HCT116 (cell line): Measurements from ENCODE around the gene NACC1. TPM values are rescaled to one million over a fixed set of nuclear protein-coding genes. Genes with fewer than 3 reads are reported as not detected.

Source experiments
- ATAC-seq: fragments of 200-7000 bp; cut with Tn5 transposase; 2 replicates; pipeline ENCODE4 v1.9.1; 2020; ENCODE audit warnings: mild to moderate bottlenecking, moderate library complexity
- BruUV-seq: library from RNA; stranded (reverse); fragments of 400-500 nt; replicated peaks from 2 replicates; lab custom pipeline; 2021; lab: Mats Ljungman, UMichigan
- CTCF ChIA-PET: fragments of 300-600 bp; sonication (Branson Sonifier 250); formaldehyde crosslinking; loops from one replicate; lab custom pipeline; 2021; ENCODE audit warnings: antibody characterized with exemption; lab: Charles Lee
- POLR2A ChIA-PET: fragments of 300-600, 350-600 bp; sonication (Branson Sonifier 250); formaldehyde crosslinking; loops from one replicate; lab custom pipeline; 2021; ENCODE audit warnings: antibody characterized with exemption; lab: Charles Lee
- RAD21 ChIA-PET, 2 experiments: fragments of 300-600 bp; sonication (Branson Sonifier 250); formaldehyde crosslinking; loops; one replicate each; lab custom pipeline; 2023; ENCODE audit warnings: low total read pairs in 2 of 2; ENCODE audit not compliant: uncharacterized antibody in 2 of 2, unreplicated experiment in 2 of 2, low non-redundant PET in 1 of 2; lab: Charles Lee
- DNase-seq: peaks from one replicate; pipeline ENCODE4 v3.0.0-alpha.2; 2010; ENCODE audit warnings: low read depth, low spot score
- H2AFZ ChIP-seq: fragments of 200-600 bp; shearing (Covaris generic), sonication (generic); 2 replicates; pipeline ENCODE4 v1.6.1; 2017; ENCODE audit warnings: low read depth, mixed run types, mixed read lengths, antibody characterized with exemption, low read length; ENCODE audit not compliant: poor library complexity, severe bottlenecking
- H3K27ac ChIP-seq: 2 replicates; pipeline ENCODE4 v1.5.1; 2012; ENCODE audit warnings: low read depth, low read length
- H3K27me3 ChIP-seq: fragments of 200-600 bp; sonication (generic); 2 replicates; pipeline ENCODE4 v1.6.1; 2016; ENCODE audit warnings: mixed run types, low read length, mixed read lengths; ENCODE audit not compliant: insufficient read depth
- H3K36me3 ChIP-seq, 2 experiments: fragments of 200-500 bp in 1 of 2; fragments of 200-600 bp in 1 of 2; sonication (Bioruptor generic) in 1 of 2; sonication (generic) in 1 of 2; 2 replicates each; pipeline versions ENCODE4 v1.5.1 to v1.6.1; 2014 to 2016; ENCODE audit warnings: low read length in 2 of 2, inconsistent platforms in 1 of 2, mixed read lengths in 1 of 2, mixed run types in 1 of 2; ENCODE audit not compliant: insufficient read depth in 2 of 2, control insufficient read depth in 1 of 2
- H3K4me1 ChIP-seq, 2 experiments: fragments of 200-600 bp in 1 of 2; sonication (generic) in 1 of 2; 2 replicates each; pipeline versions ENCODE4 v1.5.1 to v1.6.1; 2012 to 2017; ENCODE audit warnings: low read length in 2 of 2, inconsistent platforms in 1 of 2, mild to moderate bottlenecking in 1 of 2, mixed read lengths in 1 of 2, mixed run types in 1 of 2, moderate library complexity in 1 of 2; ENCODE audit not compliant: insufficient read depth in 2 of 2, control insufficient read depth in 1 of 2
- H3K4me2 ChIP-seq: fragments of 200-600 bp; sonication (generic); 2 replicates; pipeline ENCODE4 v1.6.1; 2017; ENCODE audit warnings: mixed run types, low read length, mixed read lengths
- H3K4me3 ChIP-seq, 2 experiments: fragments of 200-600 bp in 1 of 2; sonication (generic) in 1 of 2; replicated peaks in 1 of 2; 2 replicates each; pipeline ENCODE4 v1.5.1; 2011 to 2016; ENCODE audit warnings: low read length in 2 of 2, control low read depth in 1 of 2, low read depth in 1 of 2, mild to moderate bottlenecking in 1 of 2, mixed read lengths in 1 of 2, mixed run types in 1 of 2
- H3K79me2 ChIP-seq: fragments of 200-600 bp; sonication (generic); 2 replicates; pipeline ENCODE4 v1.6.1; 2017; ENCODE audit warnings: mild to moderate bottlenecking, mixed run types, low read length, moderate library complexity, mixed read lengths; ENCODE audit not compliant: insufficient read depth
- H3K9ac ChIP-seq: fragments of 200-600 bp; sonication (generic); 2 replicates; pipeline ENCODE4 v1.6.1; 2016; ENCODE audit warnings: low read length, mixed read lengths
- H3K9me2 ChIP-seq: fragments of 200-600 bp; sonication (generic), shearing (Covaris generic); 2 replicates; pipeline ENCODE4 v1.6.1; 2017; ENCODE audit warnings: mixed run types, mild to moderate bottlenecking, moderate library complexity; ENCODE audit not compliant: insufficient read depth
- H3K9me3 ChIP-seq, 2 experiments: fragments of 200-500 bp in 1 of 2; fragments of 200-600 bp in 1 of 2; sonication (Bioruptor generic) in 1 of 2; sonication (generic) in 1 of 2; 2 replicates each; pipeline ENCODE4 v1.6.1; 2014 to 2017; ENCODE audit warnings: low read length in 2 of 2, mixed read lengths in 2 of 2, inconsistent platforms in 1 of 2, low read depth in 1 of 2, mild to moderate bottlenecking in 1 of 2, mixed run types in 1 of 2, moderate library complexity in 1 of 2; ENCODE audit not compliant: control insufficient read depth in 1 of 2, insufficient read depth in 1 of 2
- H4K20me1 ChIP-seq: fragments of 200-600 bp; sonication (generic), shearing (Covaris generic); 2 replicates; pipeline ENCODE4 v1.6.1; 2017; ENCODE audit warnings: mixed run types, mild to moderate bottlenecking, moderate library complexity; ENCODE audit not compliant: insufficient read depth
- ATF3 ChIP-seq: IDR thresholded peaks from 2 replicates; pipeline ENCODE4 v1.6.1; 2012
- EGR1 ChIP-seq: IDR thresholded peaks from 2 replicates; pipeline ENCODE4 v1.6.1; 2012; ENCODE audit warnings: low read depth
- EZH2phosphoT487 ChIP-seq: fragments of 200-600 bp; IDR thresholded peaks from 2 replicates; pipeline ENCODE4 v1.6.1; 2018; ENCODE audit warnings: antibody characterized with exemption, borderline replicate concordance
- POLR2AphosphoS5 ChIP-seq: IDR thresholded peaks from 2 replicates; pipeline ENCODE4 v1.6.1; 2011; ENCODE audit warnings: mild to moderate bottlenecking, low read depth, low read length, moderate library complexity
- RAD21 ChIP-seq: IDR thresholded peaks from 2 replicates; pipeline ENCODE4 v1.6.1; 2012; ENCODE audit warnings: low read depth, mild to moderate bottlenecking
- SIN3A ChIP-seq: IDR thresholded peaks from 2 replicates; pipeline ENCODE4 v1.6.1; 2012; ENCODE audit warnings: low read depth
- YY1 ChIP-seq: IDR thresholded peaks from 2 replicates; pipeline ENCODE4 v1.6.1; 2011; ENCODE audit warnings: low read length, low read depth, moderate library complexity, mild to moderate bottlenecking; ENCODE audit not compliant: insufficient replicate concordance; ENCODE audit errors: extremely low read depth
- ZBTB33 ChIP-seq: IDR thresholded peaks from 2 replicates; pipeline ENCODE4 v1.6.1; 2011; ENCODE audit warnings: mild to moderate bottlenecking, low read length, moderate library complexity; ENCODE audit not compliant: insufficient replicate concordance; ENCODE audit errors: extremely low read depth
- ZNF274 ChIP-seq: fragments of 200-500 bp; sonication (Bioruptor generic); IDR thresholded peaks from 2 replicates; pipeline ENCODE4 v1.6.1; 2014; ENCODE audit warnings: mild to moderate bottlenecking, low read depth, low read length, inconsistent platforms
- intact Hi-C: fragments of 100-400 bp; cut with micrococcal nuclease; formaldehyde crosslinking; loops from 2 replicates; pipeline ENCODE4 v1.10.0; 2022
- total RNA-seq: library from RNA; stranded (reverse); gene quantifications from one replicate; pipeline ENCODE4 v1.2.1, GENCODE V29; 2021; ENCODE audit not compliant: unreplicated experiment
- TF ChIP-seq, protein P1 (sequence below): IDR thresholded peaks from 2 replicates; pipeline ENCODE4 v1.6.1; 2012

Gene NACC1
- total RNA-seq, 1 experiment from 2014 or later: 181 TPM

DNA sequence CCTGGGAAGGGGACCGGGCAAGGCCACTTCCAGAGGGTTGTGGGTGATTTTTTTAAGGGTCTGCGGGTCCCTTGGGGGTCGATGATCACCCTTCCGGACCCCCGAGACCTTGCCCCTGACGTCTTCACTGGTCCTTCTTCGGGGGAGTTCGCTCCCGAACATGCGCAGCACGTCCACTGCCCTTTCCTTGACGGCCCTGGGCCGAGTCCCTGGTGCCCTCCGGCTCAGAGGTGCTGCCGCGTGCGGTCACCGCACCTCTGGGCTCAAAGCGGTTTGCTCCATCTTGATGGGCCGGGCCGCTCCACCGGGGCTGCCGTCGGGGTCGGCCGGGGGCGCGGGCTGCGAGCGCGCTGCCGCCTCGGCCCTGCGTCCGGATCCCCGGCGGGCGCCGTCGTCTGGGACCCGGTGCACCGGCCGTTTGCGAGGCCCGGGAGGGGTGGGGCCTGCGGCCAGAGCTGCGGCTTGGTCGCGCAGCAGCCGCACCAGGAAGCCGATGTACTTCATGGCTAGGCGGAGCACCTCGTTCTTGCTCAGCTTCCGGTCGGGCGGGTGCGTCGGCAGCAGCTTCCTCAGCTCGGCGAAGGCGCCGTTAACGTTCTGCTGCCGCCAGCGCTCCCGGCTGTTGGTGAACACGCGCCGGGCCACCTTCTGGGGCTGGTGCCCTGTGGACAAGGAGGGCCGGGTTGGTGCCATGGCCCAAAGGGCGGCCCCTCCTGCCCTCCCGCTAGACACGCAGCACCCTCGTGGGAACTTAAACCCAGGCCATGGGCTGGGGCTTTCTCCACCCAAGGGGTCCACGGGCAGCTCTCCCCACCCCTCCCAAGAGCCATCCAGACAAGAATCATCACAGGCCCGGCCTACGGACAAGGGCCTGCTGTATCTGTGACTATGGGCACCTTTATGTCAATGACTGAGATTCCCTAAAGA is 18.7 kb upstream of the NACC1 start:
- no peak for ATAC-seq
- DNase-seq: no peak
- RAD21 ChIA-PET: no interaction called here
- TF ChIP-seq ATF3 (no peak), ZNF274 (no peak), YY1 (no peak), EGR1 (no peak), RAD21 (no peak), ZBTB33 (no peak), POLR2AphosphoS5 (no peak), SIN3A (no peak), EZH2phosphoT487 (no peak)
- TF ChIP-seq, protein P1, sequence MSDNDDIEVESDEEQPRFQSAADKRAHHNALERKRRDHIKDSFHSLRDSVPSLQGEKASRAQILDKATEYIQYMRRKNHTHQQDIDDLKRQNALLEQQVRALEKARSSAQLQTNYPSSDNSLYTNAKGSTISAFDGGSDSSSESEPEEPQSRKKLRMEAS: no peak
- TF ChIP-seq, all 23 proteins: peak for 0
- no peak overlapping the region for H3K4me3 ChIP-seq
- no peaks in the 10 kb centered on the region for H3K9me2 ChIP-seq
- H3K4me2 ChIP-seq: peak overlapping the region; percentile 74; the same call in 1 of the 2 replicates
- no peak overlapping the region for H2AFZ ChIP-seq
- no peaks in the 10 kb centered on the region for H3K27me3 ChIP-seq
- H3K36me3 ChIP-seq: no peaks in the 10 kb centered on the region
- BruUV-seq: no TSS peak
- peaks cover 4 to 45% of the 10 kb centered on the region in 2 experiments; a peak in 3 of 4 replicates for H3K4me1 ChIP-seq
- H4K20me1 ChIP-seq: no peaks in the 10 kb centered on the region
- no peaks in the 10 kb centered on the region for H3K79me2 ChIP-seq
- ChIA-PET CTCF (no interaction called here), POLR2A (no interaction called here)
- intact Hi-C loops: no loop called here
- no peak overlapping the region for H3K27ac ChIP-seq
- no peaks in the 10 kb centered on the region for H3K9me3 ChIP-seq
- no peak overlapping the region for H3K9ac ChIP-seq
